Spleen (tissue), 11 donors: ENCODE measurements around the gene KLHL22. TPM values are rescaled to one million over a fixed set of nuclear protein-coding genes. Genes with fewer than 3 reads are reported as not detected.

Experiments used
- DNase-seq: peaks from one replicate; pipeline ENCODE4 v3.0.0-alpha.2; 2020
- H3K27ac ChIP-seq, 8 donors: fragments of 200-600 bp; sonication (generic) in 7 of 8; 1 replicate in 4 of 8; 2 replicates in 4 of 8; pipeline versions ENCODE4 v1.5.0 to v1.8.0; 2016 to 2021; ENCODE audit warnings: inconsistent platforms in 4 of 8, mild to moderate bottlenecking in 4 of 8, moderate library complexity in 1 of 8
- H3K27me3 ChIP-seq, 7 donors: fragments of 200-600 bp; sonication (generic) in 6 of 7; replicated peaks in 1 of 7; 1 replicate in 4 of 7; 2 replicates in 3 of 7; pipeline versions ENCODE4 v1.5.0 to v1.8.0; 2016 to 2021; ENCODE audit warnings: inconsistent platforms in 3 of 7, mild to moderate bottlenecking in 1 of 7
- H3K36me3 ChIP-seq, 6 donors: fragments of 200-600 bp; sonication (generic) in 5 of 6; 1 replicate in 4 of 6; 2 replicates in 2 of 6; pipeline versions ENCODE4 v1.5.0 to v1.8.0; 2016 to 2021; ENCODE audit warnings: inconsistent platforms in 2 of 6
- H3K4me1 ChIP-seq, 6 donors: fragments of 200-600 bp; sonication (generic) in 5 of 6; 1 replicate in 3 of 6; 2 replicates in 3 of 6; pipeline versions ENCODE4 v1.5.0 to v1.8.0; 2016 to 2021; ENCODE audit warnings: inconsistent platforms in 3 of 6
- H3K4me3 ChIP-seq, 8 donors: fragments of 200-600 bp; sonication (generic) in 7 of 8; 1 replicate in 4 of 8; 2 replicates in 4 of 8; pipeline versions ENCODE4 v1.5.0 to v1.8.0; 2016 to 2021; ENCODE audit warnings: inconsistent platforms in 4 of 8, mild to moderate bottlenecking in 4 of 8, moderate library complexity in 2 of 8
- H3K9me3 ChIP-seq, 8 donors: fragments of 200-600 bp; sonication (generic) in 7 of 8; 1 replicate in 4 of 8; 2 replicates in 4 of 8; pipeline versions ENCODE4 v1.5.0 to v1.8.0; 2016 to 2021; ENCODE audit warnings: inconsistent platforms in 4 of 8
- CTCF ChIP-seq, 11 experiments: fragments of 200-600 bp in 7 of 11; fragments of 450-650 bp in 4 of 11; sonication (generic) in 4 of 11; IDR thresholded peaks in 8 of 11; conservative IDR thresholded peaks in 3 of 11; 1 replicate in 7 of 11; 2 replicates in 4 of 11; pipeline versions ENCODE4 v1.4.0 to v1.8.0; 2016 to 2021; ENCODE audit warnings: antibody characterized with exemption in 11 of 11, inconsistent platforms in 4 of 11, mild to moderate bottlenecking in 1 of 11
- POLR2A ChIP-seq, 3 donors: fragments of 450-650 bp; IDR thresholded peaks; one replicate each; pipeline ENCODE4 v1.5.1; 2017; ENCODE audit warnings: antibody characterized with exemption in 3 of 3, mild to moderate bottlenecking in 1 of 3
- POLR2AphosphoS5 ChIP-seq, 3 donors: sonication (generic); formaldehyde crosslinking; IDR thresholded peaks; one replicate each; pipeline ENCODE4 v1.5.1; 2017; ENCODE audit warnings: antibody characterized with exemption in 3 of 3
- WGBS, 5 donors: extraction: QIAGEN DNeasy Blood & Tissue Kit in 3 of 5; methylation state at CpG; one replicate each; pipeline versions ENCODE4 v1.1.5 to v1.1.7; 2013 to 2018; 5-methylcytosine and 5-hydroxymethylcytosine counted together
- intact Hi-C: fragments of 100-400 bp; cut with DNase I; formaldehyde crosslinking; loops from one replicate; pipeline ENCODE4 v1.15.0; 2023; ENCODE audit warnings: low total_unique reads
- polyA plus RNA-seq, 3 donors: library from polyadenylated mRNA; stranded (reverse); fragments of 200-250 nt; gene quantifications; one replicate each; pipeline ENCODE4 v1.2.1, GENCODE V29; 2013
- total RNA-seq, 7 donors: library from RNA; depleted of rRNA in 3 of 7; stranded (reverse); fragments of >200 nt in 3 of 7; fragmentation: NEBNext Ultra II Directional in 4 of 7; extraction: Animal tissue kit (Norgen Biotek cat#: 25700) in 4 of 7; gene quantifications; one replicate each; pipeline versions ENCODE4 v1.1.0 to v1.2.1, GENCODE V29; 2016 to 2021
- donor health status: healthy with polysubstance abuse.
- donor health status: DM: no; HTN: no; CAD: no; lungs with moderate emphysema.
- donor health status: DM: no; HTN: no; CAD: no.
- donor health status: Bipolar disorder and iron deficiency.
- donor health status: healthy.
- donor health status: DM: no; HTN: no; CAD: no.
- donor health status: DM: yes; HTN: yes; CAD: no.

Gene KLHL22
- total and polyA plus RNA-seq, 10 donors = 14.0 to 40.6 (median 28.6) TPM

- peak overlapping the region; percentile 20 to 83 (median 60) for H3K4me3 ChIP-seq
- no peak overlapping the region for H3K27ac ChIP-seq
- 8 to 15% (median 12%) methylated on average over 40 to 94 of the region's 94 CpGs for WGBS, 5 donors
- intact Hi-C loops = no loop called here
- H3K4me1 ChIP-seq = peaks cover 27 to 75% (median 41%) of the 10 kb centered on the region in 6 donors
- TF ChIP-seq CTCF (IDR thresholded peaks at IDR 0.05 in 8 of 11, conservative IDR thresholded peaks at IDR 0.05 in 3 of 11) = peak in 5 of 11 experiments; percentile 28 to 42 (median 36)
- TF ChIP-seq POLR2A (IDR thresholded peaks at IDR 0.05) = no peak
- peak in 1 of 3 donors; percentile 61 for TF ChIP-seq POLR2AphosphoS5 (IDR thresholded peaks at IDR 0.05)
- H3K27me3 ChIP-seq = peaks cover 3 to 100% (median 58%) of the 10 kb centered on the region in 7 donors
- peak; percentile 89 for DNase-seq
- H3K9me3 ChIP-seq = no peaks in the 10 kb centered on the region
- H3K36me3 ChIP-seq = peaks cover 0 to 39% (median 0%) of the 10 kb centered on the region in 6 donors
Observed at GRCh38 chr22:20430720-20431510, 64.7 kb downstream of the KLHL22 start.

- DNase-seq = peak; percentile 77
- Histone ChIP-seq H3K4me3 (peak overlapping the region; percentile 20 to 83 (median 60)), H3K27me3 (peaks cover 3 to 100% (median 58%) of the 10 kb centered on the region in 7 donors), H3K4me1 (peaks cover 30 to 75% (median 46%) of the 10 kb centered on the region in 6 donors), H3K9me3 (no peaks in the 10 kb centered on the region), H3K27ac (no peak overlapping the region), H3K36me3 (peaks cover 0 to 44% (median 0%) of the 10 kb centered on the region in 6 donors)
- intact Hi-C loops = no loop called here
- WGBS, 5 donors = 24 to 49% (median 28%) methylated on average over 7 to 37 of the region's 37 CpGs
- TF ChIP-seq POLR2AphosphoS5 (IDR thresholded peaks at IDR 0.05) (no peak), POLR2A (IDR thresholded peaks at IDR 0.05) (no peak), CTCF (IDR thresholded peaks at IDR 0.05 in 8 of 11, conservative IDR thresholded peaks at IDR 0.05 in 3 of 11) (no peak)
Observed at GRCh38 chr22:20430101-20430719, 65.4 kb downstream of the KLHL22 start.

GRCh38 chr22:20429254-20430100 is 66.1 kb downstream of the KLHL22 start:
- DNase-seq = peak; percentile 96
- peak overlapping the region in 3 of 8 donors; percentile 13 to 48 (median 28) for H3K27ac ChIP-seq
- peak overlapping the region; percentile 45 to 83 (median 60) for H3K4me3 ChIP-seq
- H3K9me3 ChIP-seq = no peaks in the 10 kb centered on the region
- H3K27me3 ChIP-seq = peaks cover 3 to 100% (median 65%) of the 10 kb centered on the region in 7 donors
- H3K36me3 ChIP-seq = peaks cover 0 to 48% (median 0%) of the 10 kb centered on the region in 6 donors
- 10 to 31% (median 16%) methylated on average over 15 to 75 of the region's 75 CpGs for WGBS, 5 donors
- H3K4me1 ChIP-seq = peaks cover 34 to 75% (median 51%) of the 10 kb centered on the region in 6 donors
- no peak for TF ChIP-seq POLR2A (IDR thresholded peaks at IDR 0.05)
- peak in 1 of 11 experiments; percentile 4 for TF ChIP-seq CTCF (IDR thresholded peaks at IDR 0.05 in 8 of 11, conservative IDR thresholded peaks at IDR 0.05 in 3 of 11)
- peak in 2 of 3 donors; percentile 16 to 59 for TF ChIP-seq POLR2AphosphoS5 (IDR thresholded peaks at IDR 0.05)
- intact Hi-C loops = no loop called here
